ENCODE measurements around the gene STX19.
"Not testable (repeated sequence)": the region's sequence is repeated elsewhere in the genome, so short reads cannot be mapped to it uniquely, and the experiment has no call there.

The STX19 gene

GRCh38 chr3:93973131-93974126, 55.0 kb downstream of the STX19 start, which contains the start of gene PROS1:
Gene PROS1 (minus strand): TSS chr3:93973896. CDS start chr3:93973749, 147 bp downstream.
- peak; percentile 61 for DNase-seq (ENCODE audit: low spot score)

DNA sequence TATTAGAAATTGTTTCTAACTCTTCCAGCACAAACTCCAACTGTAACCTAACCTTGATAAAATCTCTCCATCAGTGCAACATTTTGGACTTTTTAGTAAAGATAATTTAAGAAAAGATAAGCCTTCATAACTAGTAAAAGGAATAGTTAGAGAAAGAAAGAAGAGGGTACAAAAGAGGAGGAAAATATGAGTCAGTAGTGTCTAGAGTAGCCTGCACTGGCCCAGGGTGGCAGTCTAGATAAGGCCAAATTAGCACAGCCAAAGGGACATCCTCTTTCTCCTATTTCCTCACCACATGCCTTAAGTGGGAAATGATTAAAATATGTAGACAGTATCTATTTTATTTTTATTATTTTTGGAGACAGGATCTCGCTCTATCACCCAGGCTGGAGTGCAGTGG, 58.4 kb downstream of the STX19 start:
- no peak for DNase-seq (ENCODE audit: low spot score)

- DNase-seq (ENCODE audit: low spot score) = peak; percentile 94
Measured at GRCh38 chr3:93969443-93969842, 59.0 kb downstream of the STX19 start.

- not testable (repeated sequence) for DNase-seq (ENCODE audit: low spot score)
Measured at GRCh38 chr3:93965106-93965505, 63.3 kb downstream of the STX19 start.

Data from COLO829 (cell line).